GM12874 (cell line): Measurements from ENCODE around the gene CELF4.

Experiments used
- CTCF ChIP-seq: IDR thresholded peaks from 2 replicates; pipeline ENCODE4 v1.5.1; 2011; ENCODE audit warnings: low read depth, mild to moderate bottlenecking, control low read depth, low read length, moderate library complexity; ENCODE audit not compliant: insufficient read depth

Gene CELF4

GRCh38 chr18:37483221-37483971 is 82.2 kb downstream of the CELF4 start:
- no peak for TF ChIP-seq CTCF

- no peak for TF ChIP-seq CTCF
Measured at GRCh38 chr18:37482433-37482832, 83.2 kb downstream of the CELF4 start.

GRCh38 chr18:37482002-37482401 is 83.6 kb downstream of the CELF4 start:
- TF ChIP-seq CTCF = no peak

GRCh38 chr18:37481491-37481890 is 84.1 kb downstream of the CELF4 start:
- TF ChIP-seq CTCF = no peak

GRCh38 chr18:37481072-37481471 is 84.5 kb downstream of the CELF4 start:
- no peak for TF ChIP-seq CTCF

GRCh38 chr18:37476611-37477295 is 88.8 kb downstream of the CELF4 start:
- TF ChIP-seq CTCF = no peak

GRCh38 chr18:37476182-37476581 is 89.4 kb downstream of the CELF4 start:
- peak; percentile 65 for TF ChIP-seq CTCF
